Hematopoietic multipotent progenitor cell treated with erythropoietin and hydrocortisone succinate and interleukin-3 and kit ligand, for 8 days (in vitro differentiated cells): ENCODE data around the gene MPZL2.

Experiments used
- DNase-seq: peaks from one replicate; pipeline ENCODE4 v3.0.0-alpha.2; 2015

Gene MPZL2

GRCh38 chr11:118283037-118283636 lies 19.0 kb upstream of the MPZL2 start:
- no peak for DNase-seq

- peak; percentile 59 for DNase-seq
Observed at GRCh38 chr11:118282606-118283005, 18.5 kb upstream of the MPZL2 start.

- no peak for DNase-seq
Observed at GRCh38 chr11:118281284-118281683, 17.2 kb upstream of the MPZL2 start.

GRCh38 chr11:118277312-118277711 lies 13.2 kb upstream of the MPZL2 start:
- DNase-seq: no peak

- no peak for DNase-seq
Observed at GRCh38 chr11:118276422-118276821, 12.3 kb upstream of the MPZL2 start.

- DNase-seq: no peak
Observed at GRCh38 chr11:118275176-118275575, 11.1 kb upstream of the MPZL2 start.

GRCh38 chr11:118274186-118274585 lies 10.1 kb upstream of the MPZL2 start:
- DNase-seq: no peak

GRCh38 chr11:118272001-118272400 lies 7.9 kb upstream of the MPZL2 start:
- DNase-seq: no peak

GRCh38 chr11:118267486-118267885 lies 3.4 kb upstream of the MPZL2 start:
- no peak for DNase-seq

- no peak for DNase-seq
Observed at GRCh38 chr11:118265954-118266353, 1.9 kb upstream of the MPZL2 start.

GRCh38 chr11:118264569-118265465 lies 720 bp upstream of the MPZL2 start:
- no peak for DNase-seq

- DNase-seq: no peak
Observed at GRCh38 chr11:118263112-118263511, 985 bp downstream of the MPZL2 start.

GRCh38 chr11:118260353-118260752 lies 3.7 kb downstream of the MPZL2 start:
- no peak for DNase-seq

GRCh38 chr11:118259138-118259537 lies 5.0 kb downstream of the MPZL2 start:
- DNase-seq: no peak

GRCh38 chr11:118258410-118258809 lies 5.7 kb downstream of the MPZL2 start:
- peak; percentile 35 for DNase-seq

GRCh38 chr11:118252688-118253087 lies 11.4 kb downstream of the MPZL2 start:
- no peak for DNase-seq

GRCh38 chr11:118251858-118252652 lies 12.0 kb downstream of the MPZL2 start, which contains the start of gene MPZL3:
Gene MPZL3 (minus strand): TSS chr11:118252365. CDS start chr11:118252294, 71 bp downstream.
- DNase-seq: peak; percentile 90

- no peak for DNase-seq
Observed at GRCh38 chr11:118247041-118247440, 17.1 kb downstream of the MPZL2 start.

- DNase-seq: no peak
Observed at GRCh38 chr11:118245936-118246562, 18.0 kb downstream of the MPZL2 start.

GRCh38 chr11:118243993-118244762 lies 19.9 kb downstream of the MPZL2 start:
- DNase-seq: no peak

- DNase-seq: no peak
Observed at GRCh38 chr11:118243161-118243560, 20.9 kb downstream of the MPZL2 start.

GRCh38 chr11:118241764-118242098 lies 22.4 kb downstream of the MPZL2 start:
- DNase-seq: no peak
